Fibroblast of lung (primary cell): ENCODE measurements around the gene CADM2.

ENCODE experiments used
- EZH2 ChIP-seq: IDR thresholded peaks from 2 replicates; pipeline ENCODE4 v1.5.1; 2012; ENCODE audit warnings: low read length, control low read depth, mild to moderate bottlenecking; ENCODE audit errors: missing control alignments
- TF ChIP-seq, protein P1 (sequence below), 2 donors: IDR thresholded peaks in 1 of 2; conservative IDR thresholded peaks in 1 of 2; 1 replicate in 1 of 2; 2 replicates in 1 of 2; pipeline ENCODE4 v1.5.1; 2011 to 2012; ENCODE audit warnings: low read length in 2 of 2, control low read depth in 1 of 2, inconsistent platforms in 1 of 2, low read depth in 1 of 2, mild to moderate bottlenecking in 1 of 2

DNA sequence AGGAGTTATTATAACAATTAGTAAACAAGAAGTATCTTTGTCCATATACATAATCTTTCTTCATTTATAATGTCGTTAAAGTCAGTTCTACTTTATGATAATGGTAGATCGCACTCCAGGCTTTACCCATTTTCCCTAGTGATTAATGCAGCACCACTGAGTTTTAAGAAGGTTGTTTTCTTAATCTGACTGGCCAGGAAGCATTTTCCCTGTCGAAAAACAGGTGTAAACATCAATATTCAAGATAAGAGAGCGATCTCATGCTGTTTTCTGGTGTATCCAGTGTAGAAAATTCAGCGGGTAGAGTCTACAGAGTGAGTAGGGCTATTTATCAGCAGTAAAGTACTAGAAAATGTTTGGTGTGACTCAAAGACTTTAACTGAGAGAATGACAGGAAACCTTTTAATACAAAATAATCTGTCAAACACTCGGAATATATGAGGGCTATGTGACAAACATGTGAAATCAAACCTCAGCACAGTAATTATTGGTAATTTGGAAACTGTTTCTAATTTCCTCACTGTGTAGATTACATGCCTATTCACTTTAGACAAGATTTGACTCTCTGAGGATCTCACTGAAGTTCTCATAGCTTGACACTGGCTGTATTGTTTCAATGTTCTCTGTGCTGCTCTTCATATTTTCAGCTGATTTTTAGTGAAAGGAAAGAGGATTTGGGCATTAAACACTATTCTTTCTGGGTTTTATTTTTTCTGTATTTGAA lies 1019.0 kb downstream of the CADM2 start:
- TF ChIP-seq, protein P1, sequence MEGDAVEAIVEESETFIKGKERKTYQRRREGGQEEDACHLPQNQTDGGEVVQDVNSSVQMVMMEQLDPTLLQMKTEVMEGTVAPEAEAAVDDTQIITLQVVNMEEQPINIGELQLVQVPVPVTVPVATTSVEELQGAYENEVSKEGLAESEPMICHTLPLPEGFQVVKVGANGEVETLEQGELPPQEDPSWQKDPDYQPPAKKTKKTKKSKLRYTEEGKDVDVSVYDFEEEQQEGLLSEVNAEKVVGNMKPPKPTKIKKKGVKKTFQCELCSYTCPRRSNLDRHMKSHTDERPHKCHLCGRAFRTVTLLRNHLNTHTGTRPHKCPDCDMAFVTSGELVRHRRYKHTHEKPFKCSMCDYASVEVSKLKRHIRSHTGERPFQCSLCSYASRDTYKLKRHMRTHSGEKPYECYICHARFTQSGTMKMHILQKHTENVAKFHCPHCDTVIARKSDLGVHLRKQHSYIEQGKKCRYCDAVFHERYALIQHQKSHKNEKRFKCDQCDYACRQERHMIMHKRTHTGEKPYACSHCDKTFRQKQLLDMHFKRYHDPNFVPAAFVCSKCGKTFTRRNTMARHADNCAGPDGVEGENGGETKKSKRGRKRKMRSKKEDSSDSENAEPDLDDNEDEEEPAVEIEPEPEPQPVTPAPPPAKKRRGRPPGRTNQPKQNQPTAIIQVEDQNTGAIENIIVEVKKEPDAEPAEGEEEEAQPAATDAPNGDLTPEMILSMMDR (conservative IDR thresholded peaks at IDR 0.05 in 1 of 2, IDR thresholded peaks at IDR 0.05 in 1 of 2; ENCODE audit: low read depth in 1 of 2, low read length in 2 of 2) = no peak
- TF ChIP-seq EZH2 = no peak
